GM12878 (cell line): ENCODE measurements around the gene GORASP2. TPM values are rescaled to one million over a fixed set of nuclear protein-coding genes. Genes with fewer than 3 reads are reported as not detected.

Source experiments
- ATAC-seq: fragments of 200-7000 bp; cut with Tn5 transposase; 3 replicates; pipeline ENCODE4 v1.9.1; 2020; ENCODE audit warnings: mild to moderate bottlenecking, moderate library complexity
- BruUV-seq: library from RNA; stranded (reverse); fragments of 400-500 nt; replicated peaks from 2 replicates; lab custom pipeline; 2021; lab: Mats Ljungman, UMichigan
- CTCF ChIA-PET: fragments of 300-600 bp; sonication (Branson Sonifier 250); formaldehyde crosslinking; extraction: SDS; loops from one replicate; lab custom pipeline; 2021; ENCODE audit warnings: inconsistent platforms; lab: Yijun Ruan, JAX
- POLR2A ChIA-PET: fragments of 350-600 bp; formaldehyde crosslinking; extraction: SDS; loops from one replicate; lab custom pipeline; 2021; ENCODE audit warnings: inconsistent platforms; lab: Charles Lee
- RAD21 ChIA-PET: fragments of 300-600 bp; sonication (Branson Sonifier 250); formaldehyde crosslinking; loops from one replicate; lab custom pipeline; 2023; ENCODE audit warnings: antibody characterized with exemption; ENCODE audit not compliant: unreplicated experiment; lab: Charles Lee
- SMC1A ChIA-PET: fragments of 300-600 bp; sonication (Branson Sonifier 250); formaldehyde crosslinking; loops from one replicate; lab custom pipeline; 2023; ENCODE audit not compliant: unreplicated experiment, uncharacterized antibody; lab: Charles Lee
- DNase-seq: peaks from one replicate; pipeline ENCODE4 v3.0.0-alpha.2; 2011; ENCODE audit warnings: low read depth, low spot score
- FAIRE-seq: peaks from 3 replicates; lab custom pipeline; 2011; peaks lifted over from hg19 to GRCh38; lab: Jason Lieb, UNC
- H2AFZ ChIP-seq: 2 replicates; pipeline ENCODE4 v1.6.0; 2011; ENCODE audit warnings: low read depth, low read length, control low read depth; ENCODE audit not compliant: control insufficient read depth
- H3K27ac ChIP-seq: 2 replicates; pipeline ENCODE4 v1.5.1; 2011; ENCODE audit warnings: control low read depth; ENCODE audit not compliant: control insufficient read depth, insufficient read depth
- H3K27me3 ChIP-seq, 2 experiments: replicated peaks in 1 of 2; 2 replicates each; pipeline versions ENCODE4 v1.6.0 to v1.6.1; 2011; ENCODE audit warnings: low read length in 1 of 2; ENCODE audit not compliant: control insufficient read depth in 2 of 2, insufficient read depth in 2 of 2
- H3K36me3 ChIP-seq, 2 experiments: 2 replicates each; pipeline ENCODE4 v1.5.1; 2011; ENCODE audit warnings: low read length in 1 of 2; ENCODE audit not compliant: control insufficient read depth in 2 of 2, insufficient read depth in 2 of 2
- H3K4me1 ChIP-seq: 2 replicates; pipeline ENCODE4 v1.6.1; 2011; ENCODE audit warnings: mild to moderate bottlenecking, low read length, moderate library complexity, mixed read lengths; ENCODE audit not compliant: control insufficient read depth, insufficient read depth
- H3K4me2 ChIP-seq: 2 replicates; pipeline ENCODE4 v1.6.0; 2011; ENCODE audit warnings: control low read depth; ENCODE audit not compliant: control insufficient read depth, insufficient read depth
- H3K4me3 ChIP-seq: fragments of 200-600 bp; sonication (generic); 2 replicates; pipeline ENCODE4 v1.5.1; 2016
- H3K79me2 ChIP-seq: 2 replicates; pipeline ENCODE4 v1.6.0; 2011; ENCODE audit warnings: low read length; ENCODE audit not compliant: control insufficient read depth, insufficient read depth
- H3K9ac ChIP-seq: 2 replicates; pipeline ENCODE4 v1.8.0; 2011; ENCODE audit warnings: low read length, control low read depth, mixed read lengths; ENCODE audit not compliant: control insufficient read depth, insufficient read depth
- H3K9me3 ChIP-seq: replicated peaks from 3 replicates; pipeline ENCODE4 v1.5.1; 2011; ENCODE audit warnings: mild to moderate bottlenecking, low read length; ENCODE audit not compliant: control insufficient read depth, insufficient read depth
- H4K20me1 ChIP-seq: 2 replicates; pipeline ENCODE4 v1.6.0; 2011; ENCODE audit not compliant: control insufficient read depth, insufficient read depth
- ASH2L ChIP-seq: fragments of 300-600, 200-600 bp; sonication (generic); IDR thresholded peaks from 2 replicates; pipeline ENCODE4 v1.6.1; 2017; ENCODE audit warnings: low read depth, mild to moderate bottlenecking, borderline replicate concordance
- ATF3 ChIP-seq: IDR thresholded peaks from 2 replicates; pipeline ENCODE4 v1.6.1; 2011; ENCODE audit warnings: low read depth, mild to moderate bottlenecking, low read length, moderate library complexity, borderline replicate concordance; ENCODE audit errors: extremely low read depth
- EZH2 ChIP-seq: IDR thresholded peaks from 2 replicates; pipeline ENCODE4 v1.6.1; 2012; ENCODE audit warnings: low read depth, mild to moderate bottlenecking, control low read depth, inconsistent platforms, low read length, borderline replicate concordance; ENCODE audit not compliant: control insufficient read depth
- FOXK2 ChIP-seq: fragments of 450-650 bp; IDR thresholded peaks from 2 replicates; pipeline ENCODE4 v1.6.1; 2017; ENCODE audit warnings: mild to moderate bottlenecking, moderate library complexity
- MLLT1 ChIP-seq: fragments of 450-650 bp; IDR thresholded peaks from 2 replicates; pipeline ENCODE4 v1.6.1; 2016; ENCODE audit warnings: mild to moderate bottlenecking
- NFYA ChIP-seq: IDR thresholded peaks from 2 replicates; pipeline ENCODE4 v1.6.1; 2011; ENCODE audit warnings: low read depth, mild to moderate bottlenecking, low read length, improper control_type of control experiment, borderline replicate concordance
- POU2F2 ChIP-seq: IDR thresholded peaks from 3 replicates; pipeline ENCODE4 v1.6.1; 2011; ENCODE audit warnings: low read depth, mild to moderate bottlenecking, low read length, borderline replicate concordance
- RCOR1 ChIP-seq: conservative IDR thresholded peaks from 2 replicates; pipeline ENCODE4 v1.6.1; 2012; ENCODE audit warnings: low read depth, low read length, improper control_type of control experiment
- RUNX3 ChIP-seq: IDR thresholded peaks from 2 replicates; pipeline ENCODE4 v1.6.1; 2012; ENCODE audit warnings: low read length, inconsistent platforms
- SIX5 ChIP-seq: IDR thresholded peaks from 2 replicates; pipeline ENCODE4 v1.6.1; 2011; ENCODE audit warnings: mild to moderate bottlenecking, low read depth, low read length, moderate library complexity; ENCODE audit not compliant: severe bottlenecking
- SKIL ChIP-seq: fragments of 450-650 bp; IDR thresholded peaks from 2 replicates; pipeline ENCODE4 v1.6.1; 2017; ENCODE audit warnings: mild to moderate bottlenecking, low read depth, inconsistent platforms; ENCODE audit not compliant: poor library complexity, severe bottlenecking
- SRF ChIP-seq, 2 experiments: IDR thresholded peaks; 2 replicates each; pipeline ENCODE4 v1.6.1; 2011; ENCODE audit warnings: low read depth in 2 of 2, low read length in 2 of 2, mild to moderate bottlenecking in 1 of 2, moderate library complexity in 1 of 2
- USF2 ChIP-seq: IDR thresholded peaks from 2 replicates; pipeline ENCODE4 v1.6.1; 2011; ENCODE audit warnings: low read depth, low read length, improper control_type of control experiment, borderline replicate concordance
- ZBTB4 ChIP-seq: fragments of 450-650 bp; formaldehyde crosslinking; IDR thresholded peaks from 2 replicates; pipeline ENCODE4 v1.4.0; 2022; ENCODE audit warnings: mild to moderate bottlenecking, moderate library complexity
- WGBS: methylation state at CpG from one replicate; pipeline ENCODE4 v1.1.6; 2016; ENCODE audit warnings: low lambda C conversion rate; ENCODE audit not compliant: insufficient replicate concordance, insufficient coverage; ENCODE audit errors: missing lambda C conversion rate; 5-methylcytosine and 5-hydroxymethylcytosine counted together
- in situ Hi-C: fragments of 300-500 bp; cut with MboI; formaldehyde crosslinking; loops from 9 replicates; pipeline ENCODE4 v1.14.3; 2018; ENCODE audit warnings: mixed read lengths
- intact Hi-C: fragments of 100-400 bp; cut with micrococcal nuclease; formaldehyde crosslinking; loops from one replicate; pipeline ENCODE4 v1.14.2; 2022; ENCODE audit not compliant: unreplicated experiment
- polyA plus RNA-seq, 11 experiments: library from polyadenylated mRNA; depleted of rRNA in 4 of 11; unstranded in 6 of 11; stranded (reverse) in 5 of 11; fragments of >200 nt; fragmentation: Nextera tagmentation in 4 of 11; fragmentation: Illumina TruSeq in 1 of 11; extraction: Ambion mirVana in 4 of 11; extraction: Trizol in 1 of 11; gene quantifications; 1 replicate in 1 of 11; 2 replicates in 10 of 11; pipeline versions ENCODE4 v1.2.1 to v1.2.3, GENCODE V29; 2011 to 2016; ENCODE audit warnings: inconsistent platforms in 2 of 11, missing spikeins in 2 of 11, low read depth in 1 of 11
- total RNA-seq, 4 experiments: library from RNA; depleted of rRNA in 3 of 4; stranded (reverse); fragments of >200 nt in 3 of 4; fragmentation: Illumina TruSeq in 1 of 4; extraction: Trizol in 1 of 4; gene quantifications; 2 replicates each; pipeline versions ENCODE4 v1.2.1 to v1.2.3, GENCODE V29; 2013 to 2021

Gene GORASP2
- total and polyA plus RNA-seq, 10 of the 15 experiments (the other 5 are each of a cell fraction or from before 2014, with no cell fraction given): 26.3 to 169 (median 103) TPM

GRCh38 chr2:170881840-170882239 is 47.2 kb upstream of the GORASP2 start:
- in situ Hi-C loops (no loop called here), intact Hi-C loops (no loop called here)
- ChIA-PET RAD21 (interaction anchor here (1.0 kb wide), 1 partner anchor 9 kb away, joined by 3 read pairs; no protein-coding TSS in a partner anchor), POLR2A (no interaction called here), SMC1A (interaction anchor here (0.8 to 2.0 kb wide), 4 partner anchors 8 to 14 kb away, joined by 3 to 9 read pairs (median 6); no protein-coding TSS in a partner anchor), CTCF (interaction anchor here (0.5 to 4.5 kb wide), 6 partner anchors 9 to 488 kb away, joined by 3 to 30 read pairs (median 3); partner anchors contain the start of gene GORASP2)
- DNase-seq: no peak
- Histone ChIP-seq H3K36me3 (no peaks in the 10 kb centered on the region), H3K27ac (no peak overlapping the region), H3K79me2 (no peaks in the 10 kb centered on the region), H2AFZ (no peak overlapping the region), H3K4me3 (no peak overlapping the region), H3K27me3 (no peaks in the 10 kb centered on the region; a peak in 1 of 4 replicates), H3K4me2 (no peak overlapping the region), H3K9me3 (no peaks in the 10 kb centered on the region), H3K4me1 (no peaks in the 10 kb centered on the region), H4K20me1 (no peaks in the 10 kb centered on the region), H3K9ac (no peak overlapping the region)
- ATAC-seq: no peak
- FAIRE-seq: no peak
- 8% methylated on average over 3 of the region's 3 CpGs for WGBS
- no TSS peak for BruUV-seq
- TF ChIP-seq SKIL (no peak), MLLT1 (no peak), EZH2 (no peak), USF2 (no peak), SIX5 (no peak), RUNX3 (no peak), ZBTB4 (CRISPR knock-in tag) (no peak), FOXK2 (no peak), RCOR1 (no peak), ATF3 (no peak), NFYA (no peak), POU2F2 (no peak), ASH2L (no peak), SRF (IDR thresholded peaks at IDR 0.05; ENCODE audit: low read depth in 2 of 2, low read length in 2 of 2) (no peak)
